GM12878 (cell line): ENCODE data around the gene TRAPPC3L. TPM values are rescaled to one million over a fixed set of nuclear protein-coding genes. Genes with fewer than 3 reads are reported as not detected.
A peak's percentile ranks its signal among the peaks of the same experiment; 100 is the strongest.

Experiments used
- BCL11A ChIP-seq: IDR thresholded peaks from 2 replicates; pipeline ENCODE4 v1.6.1; 2011; ENCODE audit warnings: low read depth, low read length
- BMI1 ChIP-seq: fragments of 450-650 bp; IDR thresholded peaks from 2 replicates; pipeline ENCODE4 v1.6.1; 2016; ENCODE audit warnings: mild to moderate bottlenecking, moderate library complexity, borderline replicate concordance
- CBX5 ChIP-seq: sonication (generic); IDR thresholded peaks from 2 replicates; pipeline ENCODE4 v1.6.1; 2016; ENCODE audit warnings: low read depth, moderate library complexity, mild to moderate bottlenecking, inconsistent platforms
- CREB1 ChIP-seq: IDR thresholded peaks from 2 replicates; pipeline ENCODE4 v1.6.1; 2012; ENCODE audit warnings: low read depth, mild to moderate bottlenecking, inconsistent platforms
- EED ChIP-seq: sonication (generic); IDR thresholded peaks from 2 replicates; pipeline ENCODE4 v1.6.1; 2016; ENCODE audit warnings: antibody characterized with exemption, low read depth
- FOXM1 ChIP-seq: IDR thresholded peaks from 2 replicates; pipeline ENCODE4 v1.6.1; 2012; ENCODE audit warnings: low read depth, mild to moderate bottlenecking, inconsistent platforms, low read length, moderate library complexity
- HDGF ChIP-seq: fragments of 450-650 bp; IDR thresholded peaks from 2 replicates; pipeline ENCODE4 v1.6.1; 2016; ENCODE audit warnings: antibody characterized with exemption
- KLF5 ChIP-seq: fragments of 450-650 bp; IDR thresholded peaks from 2 replicates; pipeline ENCODE4 v1.6.1; 2014; ENCODE audit warnings: mild to moderate bottlenecking; ENCODE audit not compliant: partially characterized antibody
- MEF2B ChIP-seq: fragments of 450-650 bp; IDR thresholded peaks from 2 replicates; pipeline ENCODE4 v1.6.1; 2018; ENCODE audit warnings: mild to moderate bottlenecking, moderate library complexity; ENCODE audit not compliant: partially characterized antibody, poor library complexity, severe bottlenecking
- NFIC ChIP-seq: IDR thresholded peaks from 2 replicates; pipeline ENCODE4 v1.6.1; 2012; ENCODE audit warnings: low read depth, mild to moderate bottlenecking, inconsistent platforms, low read length, moderate library complexity
- NFXL1 ChIP-seq: fragments of 450-650 bp; IDR thresholded peaks from 2 replicates; pipeline ENCODE4 v1.6.1; 2017; ENCODE audit warnings: antibody characterized with exemption, mild to moderate bottlenecking, borderline replicate concordance
- NR2F1 ChIP-seq: fragments of 450-650 bp; conservative IDR thresholded peaks from 2 replicates; pipeline ENCODE4 v1.6.1; 2017; ENCODE audit warnings: mild to moderate bottlenecking
- POLR2A ChIP-seq: IDR thresholded peaks from 2 replicates; pipeline ENCODE4 v1.6.1; 2011; ENCODE audit warnings: low read depth, mild to moderate bottlenecking, low read length
- RB1 ChIP-seq: fragments of 450-650 bp; formaldehyde crosslinking; IDR thresholded peaks from 2 replicates; pipeline ENCODE4 v1.6.1; 2017; ENCODE audit warnings: mild to moderate bottlenecking, borderline replicate concordance
- RCOR1 ChIP-seq: conservative IDR thresholded peaks from 2 replicates; pipeline ENCODE4 v1.6.1; 2012; ENCODE audit warnings: low read depth, low read length, improper control_type of control experiment
- SPI1 ChIP-seq: IDR thresholded peaks from 2 replicates; pipeline ENCODE4 v1.6.1; 2011; ENCODE audit warnings: low read depth, mild to moderate bottlenecking, low read length, moderate library complexity, borderline replicate concordance; ENCODE audit not compliant: insufficient read depth
- SRF ChIP-seq, 2 experiments: IDR thresholded peaks; 2 replicates each; pipeline ENCODE4 v1.6.1; 2011; ENCODE audit warnings: low read depth in 2 of 2, low read length in 2 of 2, mild to moderate bottlenecking in 1 of 2, moderate library complexity in 1 of 2
- TCF12 ChIP-seq: IDR thresholded peaks from 2 replicates; pipeline ENCODE4 v1.6.1; 2011; ENCODE audit warnings: low read depth, mild to moderate bottlenecking, low read length
- USF1 ChIP-seq: IDR thresholded peaks from 2 replicates; pipeline ENCODE4 v1.6.1; 2011; ENCODE audit warnings: borderline replicate concordance, low read depth, mild to moderate bottlenecking, moderate library complexity, mixed read lengths, low read length; ENCODE audit not compliant: insufficient read depth; ENCODE audit errors: extremely low read length
- ZBED1 ChIP-seq: IDR thresholded peaks from 2 replicates; pipeline ENCODE4 v1.6.1; 2016; ENCODE audit warnings: borderline replicate concordance
- ZNF24 ChIP-seq: fragments of 450-650 bp; IDR thresholded peaks from 2 replicates; pipeline ENCODE4 v1.6.1; 2017; ENCODE audit warnings: antibody characterized with exemption, mild to moderate bottlenecking
- ZNF274 ChIP-seq: IDR thresholded peaks from one replicate; pipeline ENCODE4 v1.8.0; 2011; ENCODE audit not compliant: insufficient read length, insufficient read depth
- ZNF622 ChIP-seq: fragments of 450-650 bp; IDR thresholded peaks from 2 replicates; pipeline ENCODE4 v1.6.1; 2017; ENCODE audit warnings: mild to moderate bottlenecking, inconsistent platforms
- ZZZ3 ChIP-seq: IDR thresholded peaks from 2 replicates; pipeline ENCODE4 v1.6.1; 2011; ENCODE audit warnings: low read depth; ENCODE audit not compliant: control insufficient read depth, insufficient read length
- polyA plus RNA-seq, 11 experiments: library from polyadenylated mRNA; depleted of rRNA in 4 of 11; unstranded in 6 of 11; stranded (reverse) in 5 of 11; fragments of >200 nt; fragmentation: Nextera tagmentation in 4 of 11; fragmentation: Illumina TruSeq in 1 of 11; extraction: Ambion mirVana in 4 of 11; extraction: Trizol in 1 of 11; gene quantifications; 1 replicate in 1 of 11; 2 replicates in 10 of 11; pipeline versions ENCODE4 v1.2.1 to v1.2.3, GENCODE V29; 2011 to 2016; ENCODE audit warnings: inconsistent platforms in 2 of 11, missing spikeins in 2 of 11, low read depth in 1 of 11
- total RNA-seq, 4 experiments: library from RNA; depleted of rRNA in 3 of 4; stranded (reverse); fragments of >200 nt in 3 of 4; fragmentation: Illumina TruSeq in 1 of 4; extraction: Trizol in 1 of 4; gene quantifications; 2 replicates each; pipeline versions ENCODE4 v1.2.1 to v1.2.3, GENCODE V29; 2013 to 2021
- TF ChIP-seq, protein P1 (sequence below): fragments of 450-650 bp; IDR thresholded peaks from 2 replicates; pipeline ENCODE4 v1.6.1; 2017; ENCODE audit warnings: mild to moderate bottlenecking, moderate library complexity
- TF ChIP-seq, protein P2 (sequence below): fragments of 450-650 bp; IDR thresholded peaks from 2 replicates; pipeline ENCODE4 v1.6.1; 2017; ENCODE audit warnings: borderline replicate concordance
- TF ChIP-seq, protein P3 (sequence below): IDR thresholded peaks from 2 replicates; pipeline ENCODE4 v1.6.1; 2012; ENCODE audit warnings: low read depth, low read length, improper control_type of control experiment

TRAPPC3L gene
- total and polyA plus RNA-seq, 10 of the 15 experiments (the other 5 are each of a cell fraction or from before 2014, with no cell fraction given): not detected

GRCh38 chr6:116476002-116476678 lies 69.3 kb downstream of the TRAPPC3L start (continued):
- TF ChIP-seq, protein P1, sequence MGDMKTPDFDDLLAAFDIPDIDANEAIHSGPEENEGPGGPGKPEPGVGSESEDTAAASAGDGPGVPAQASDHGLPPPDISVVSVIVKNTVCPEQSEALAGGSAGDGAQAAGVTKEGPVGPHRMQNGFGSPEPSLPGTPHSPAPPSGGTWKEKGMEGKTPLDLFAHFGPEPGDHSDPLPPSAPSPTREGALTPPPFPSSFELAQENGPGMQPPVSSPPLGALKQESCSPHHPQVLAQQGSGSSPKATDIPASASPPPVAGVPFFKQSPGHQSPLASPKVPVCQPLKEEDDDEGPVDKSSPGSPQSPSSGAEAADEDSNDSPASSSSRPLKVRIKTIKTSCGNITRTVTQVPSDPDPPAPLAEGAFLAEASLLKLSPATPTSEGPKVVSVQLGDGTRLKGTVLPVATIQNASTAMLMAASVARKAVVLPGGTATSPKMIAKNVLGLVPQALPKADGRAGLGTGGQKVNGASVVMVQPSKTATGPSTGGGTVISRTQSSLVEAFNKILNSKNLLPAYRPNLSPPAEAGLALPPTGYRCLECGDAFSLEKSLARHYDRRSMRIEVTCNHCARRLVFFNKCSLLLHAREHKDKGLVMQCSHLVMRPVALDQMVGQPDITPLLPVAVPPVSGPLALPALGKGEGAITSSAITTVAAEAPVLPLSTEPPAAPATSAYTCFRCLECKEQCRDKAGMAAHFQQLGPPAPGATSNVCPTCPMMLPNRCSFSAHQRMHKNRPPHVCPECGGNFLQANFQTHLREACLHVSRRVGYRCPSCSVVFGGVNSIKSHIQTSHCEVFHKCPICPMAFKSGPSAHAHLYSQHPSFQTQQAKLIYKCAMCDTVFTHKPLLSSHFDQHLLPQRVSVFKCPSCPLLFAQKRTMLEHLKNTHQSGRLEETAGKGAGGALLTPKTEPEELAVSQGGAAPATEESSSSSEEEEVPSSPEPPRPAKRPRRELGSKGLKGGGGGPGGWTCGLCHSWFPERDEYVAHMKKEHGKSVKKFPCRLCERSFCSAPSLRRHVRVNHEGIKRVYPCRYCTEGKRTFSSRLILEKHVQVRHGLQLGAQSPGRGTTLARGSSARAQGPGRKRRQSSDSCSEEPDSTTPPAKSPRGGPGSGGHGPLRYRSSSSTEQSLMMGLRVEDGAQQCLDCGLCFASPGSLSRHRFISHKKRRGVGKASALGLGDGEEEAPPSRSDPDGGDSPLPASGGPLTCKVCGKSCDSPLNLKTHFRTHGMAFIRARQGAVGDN: no peak
- TF ChIP-seq MEF2B: peak; percentile 14
- TF ChIP-seq ZNF622: no peak
- TF ChIP-seq SPI1: peak; percentile 90
- TF ChIP-seq USF1: no peak
- TF ChIP-seq CBX5: no peak
- no peak for TF ChIP-seq ZNF274
- TF ChIP-seq, protein P2, sequence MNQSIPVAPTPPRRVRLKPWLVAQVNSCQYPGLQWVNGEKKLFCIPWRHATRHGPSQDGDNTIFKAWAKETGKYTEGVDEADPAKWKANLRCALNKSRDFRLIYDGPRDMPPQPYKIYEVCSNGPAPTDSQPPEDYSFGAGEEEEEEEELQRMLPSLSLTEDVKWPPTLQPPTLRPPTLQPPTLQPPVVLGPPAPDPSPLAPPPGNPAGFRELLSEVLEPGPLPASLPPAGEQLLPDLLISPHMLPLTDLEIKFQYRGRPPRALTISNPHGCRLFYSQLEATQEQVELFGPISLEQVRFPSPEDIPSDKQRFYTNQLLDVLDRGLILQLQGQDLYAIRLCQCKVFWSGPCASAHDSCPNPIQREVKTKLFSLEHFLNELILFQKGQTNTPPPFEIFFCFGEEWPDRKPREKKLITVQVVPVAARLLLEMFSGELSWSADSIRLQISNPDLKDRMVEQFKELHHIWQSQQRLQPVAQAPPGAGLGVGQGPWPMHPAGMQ: no peak
- TF ChIP-seq NR2F1: peak; percentile 77
- TF ChIP-seq EED: 0 out of 2 replicates have a peak, but pooled peaks have one; percentile 39
- no peak for TF ChIP-seq ZZZ3
- no peak for TF ChIP-seq POLR2A
- TF ChIP-seq ZNF24: no peak
- TF ChIP-seq NFXL1: no peak
- TF ChIP-seq RCOR1: no peak
- TF ChIP-seq RB1: no peak
- peak in 1 of 2 experiments; percentile 29; a peak in 1 of 4 replicates for TF ChIP-seq SRF (IDR thresholded peaks at IDR 0.05; ENCODE audit: low read depth in 2 of 2, low read length in 2 of 2)
- no peak for TF ChIP-seq KLF5
- TF ChIP-seq TCF12: no peak
- TF ChIP-seq, protein P3, sequence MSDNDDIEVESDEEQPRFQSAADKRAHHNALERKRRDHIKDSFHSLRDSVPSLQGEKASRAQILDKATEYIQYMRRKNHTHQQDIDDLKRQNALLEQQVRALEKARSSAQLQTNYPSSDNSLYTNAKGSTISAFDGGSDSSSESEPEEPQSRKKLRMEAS: no peak
- TF ChIP-seq FOXM1: peak; percentile 76; the same call in 1 of the 2 replicates
- TF ChIP-seq NFIC: peak; percentile 74; the same call in 1 of the 2 replicates
- TF ChIP-seq BMI1: peak; percentile 71; the same call in 1 of the 2 replicates
- TF ChIP-seq ZBED1: no peak
- no peak for TF ChIP-seq CREB1
- TF ChIP-seq BCL11A: peak; percentile 39; the same call in 1 of the 2 replicates
- TF ChIP-seq HDGF: no peak
